CD14-positive monocyte (primary cell): ENCODE data around the gene DHPS. TPM values are rescaled to one million over a fixed set of nuclear protein-coding genes. Genes with fewer than 3 reads are reported as not detected.

Source experiments
- DNase-seq, 3 donors: peaks; one replicate each; pipeline ENCODE4 v3.0.0-alpha.2; 2011 to 2022
- H2AFZ ChIP-seq: 2 replicates; pipeline ENCODE4 v1.6.0; 2012; ENCODE audit warnings: mild to moderate bottlenecking, low read depth, low read length, inconsistent platforms; ENCODE audit not compliant: insufficient read depth, poor library complexity, severe bottlenecking
- H3K27ac ChIP-seq, 2 donors: 1 replicate in 1 of 2; 2 replicates in 1 of 2; pipeline ENCODE4 v1.5.1; 2012 to 2013; ENCODE audit warnings: low read length in 2 of 2, control low read depth in 1 of 2, inconsistent platforms in 1 of 2, low read depth in 1 of 2, mild to moderate bottlenecking in 1 of 2
- H3K27me3 ChIP-seq, 2 donors: one replicate each; pipeline versions ENCODE4 v1.6.0 to v1.6.1; 2011 to 2013; ENCODE audit warnings: low read length in 2 of 2; ENCODE audit not compliant: control insufficient read depth in 2 of 2, insufficient read depth in 2 of 2
- H3K36me3 ChIP-seq, 2 donors: replicated peaks in 1 of 2; 1 replicate in 1 of 2; 2 replicates in 1 of 2; pipeline versions ENCODE4 v1.5.1 to v1.6.1; 2012 to 2013; ENCODE audit warnings: low read length in 2 of 2, control low read depth in 1 of 2, inconsistent platforms in 1 of 2, mild to moderate bottlenecking in 1 of 2; ENCODE audit not compliant: insufficient read depth in 2 of 2, control insufficient read depth in 1 of 2
- H3K4me1 ChIP-seq, 2 donors: 1 replicate in 1 of 2; 2 replicates in 1 of 2; pipeline versions ENCODE4 v1.5.1 to v1.6.1; 2012 to 2013; ENCODE audit warnings: low read length in 2 of 2, control low read depth in 1 of 2, inconsistent platforms in 1 of 2, mild to moderate bottlenecking in 1 of 2, moderate library complexity in 1 of 2; ENCODE audit not compliant: insufficient read depth in 2 of 2, control insufficient read depth in 1 of 2
- H3K4me2 ChIP-seq: replicated peaks from 2 replicates; pipeline ENCODE3; 2012; ENCODE audit warnings: low read length, moderate library complexity, mild to moderate bottlenecking; ENCODE audit not compliant: poor library complexity, severe bottlenecking; ENCODE audit errors: extremely low read depth
- H3K4me3 ChIP-seq, 3 experiments: fragments of 200-600 bp in 1 of 3; sonication (generic) in 1 of 3; replicated peaks in 1 of 3; 1 replicate in 2 of 3; 2 replicates in 1 of 3; pipeline ENCODE4 v1.5.1; 2011 to 2013; ENCODE audit warnings: low read length in 3 of 3, mild to moderate bottlenecking in 3 of 3, control low read depth in 2 of 3, low read depth in 2 of 3, inconsistent platforms in 1 of 3, moderate library complexity in 1 of 3
- H3K79me2 ChIP-seq: 2 replicates; pipeline ENCODE4 v1.6.0; 2012; ENCODE audit warnings: mild to moderate bottlenecking, control low read depth, inconsistent platforms, low read length, moderate library complexity; ENCODE audit not compliant: insufficient read depth
- H3K9ac ChIP-seq: 2 replicates; pipeline ENCODE4 v1.6.0; 2017; ENCODE audit warnings: low read length, mild to moderate bottlenecking; ENCODE audit not compliant: insufficient read depth, poor library complexity, severe bottlenecking
- H3K9me3 ChIP-seq, 2 donors: replicated peaks in 1 of 2; 1 replicate in 1 of 2; 2 replicates in 1 of 2; pipeline versions ENCODE4 v1.5.1 to v1.6.1; 2012 to 2013; ENCODE audit warnings: low read length in 2 of 2, control low read depth in 1 of 2; ENCODE audit not compliant: control insufficient read depth in 1 of 2, insufficient read depth in 1 of 2
- H4K20me1 ChIP-seq: 2 replicates; pipeline ENCODE4 v1.6.0; 2012; ENCODE audit warnings: mild to moderate bottlenecking, low read length, control low read depth, moderate library complexity; ENCODE audit not compliant: insufficient read depth
- H3K27ac Mint-ChIP-seq, 7 donors: one replicate each; pipeline ENCODE4 v1.8.0; 2020; ENCODE audit warnings: mild to moderate bottlenecking in 7 of 7, mixed read lengths in 7 of 7, moderate library complexity in 6 of 7, inconsistent platforms in 2 of 7
- H3K27me3 Mint-ChIP-seq, 3 donors: one replicate each; pipeline ENCODE4 v1.8.0; 2021 to 2022; ENCODE audit warnings: low read depth in 3 of 3, mild to moderate bottlenecking in 3 of 3, mixed read lengths in 3 of 3, moderate library complexity in 3 of 3, inconsistent platforms in 1 of 3
- H3K36me3 Mint-ChIP-seq, 2 donors: one replicate each; pipeline ENCODE4 v1.8.0; 2020; ENCODE audit warnings: mixed read lengths in 2 of 2, inconsistent platforms in 1 of 2, mild to moderate bottlenecking in 1 of 2
- H3K4me1 Mint-ChIP-seq: one replicate; pipeline ENCODE4 v1.8.0; 2020; ENCODE audit warnings: mild to moderate bottlenecking, mixed read lengths
- H3K4me3 Mint-ChIP-seq, 2 donors: one replicate each; pipeline ENCODE4 v1.8.0; 2020; ENCODE audit warnings: mild to moderate bottlenecking in 2 of 2, mixed read lengths in 2 of 2, moderate library complexity in 1 of 2
- H3K9me3 Mint-ChIP-seq, 7 donors: one replicate each; pipeline ENCODE4 v1.8.0; 2020 to 2022; ENCODE audit warnings: mixed read lengths in 7 of 7, mild to moderate bottlenecking in 6 of 7, moderate library complexity in 6 of 7, inconsistent platforms in 2 of 7
- CTCF ChIP-seq: fragments of 200-600 bp; IDR thresholded peaks from one replicate; pipeline ENCODE4 v1.8.0; 2022; ENCODE audit warnings: antibody characterized with exemption, mild to moderate bottlenecking
- WGBS: methylation state at CpG from one replicate; pipeline ENCODE4 v1.1.5; 2013; ENCODE audit warnings: missing lambda C conversion rate; ENCODE audit not compliant: insufficient coverage; 5-methylcytosine and 5-hydroxymethylcytosine counted together
- intact Hi-C, 2 donors: fragments of 100-400 bp; cut with micrococcal nuclease; formaldehyde crosslinking; loops; one replicate each; pipeline versions ENCODE4 v1.15.0 to v1.15.1; 2023
- polyA plus RNA-seq, 3 donors: library from polyadenylated mRNA; depleted of rRNA in 1 of 3; unstranded in 2 of 3; stranded (reverse) in 1 of 3; fragments of 300-500 nt in 2 of 3; fragments of >200 nt in 1 of 3; fragmentation: Illumina TruSeq in 2 of 3; gene quantifications; 1 replicate in 2 of 3; 2 replicates in 1 of 3; pipeline ENCODE4 v1.2.3, GENCODE V29; 2012 to 2021

Gene DHPS
- polyA plus RNA-seq, 3 donors: 51.0 to 130 (median 53.4) TPM

- Histone ChIP-seq H3K27ac (peak overlapping the region in 1 of 2 donors; percentile 27), H3K9me3 (no peaks in the 10 kb centered on the region), H3K4me3 (no peak overlapping the region), H3K79me2 (peaks cover 19% of the 10 kb centered on the region), H2AFZ (no peak overlapping the region), H3K36me3 (peaks cover 60 to 79% of the 10 kb centered on the region in 2 donors), H4K20me1 (peaks cover 65% of the 10 kb centered on the region), H3K9ac (no peak overlapping the region), H3K27me3 (no peaks in the 10 kb centered on the region), H3K4me2 (no peak overlapping the region), H3K4me1 (peaks cover 5 to 15% of the 10 kb centered on the region in 2 donors)
- Mint-ChIP-seq H3K27me3 (peaks cover 0 to 2% (median 0%) of the 10 kb centered on the region in 3 donors), H3K9me3 (peaks cover 0 to 3% (median 0%) of the 10 kb centered on the region in 7 donors), H3K36me3 (peaks cover 64 to 83% of the 10 kb centered on the region in 2 donors), H3K4me1 (peaks cover 23% of the 10 kb centered on the region), H3K4me3 (no peak overlapping the region), H3K27ac (peak overlapping the region in 2 of 7 donors; percentile 13 to 17)
- no peak for TF ChIP-seq CTCF
- intact Hi-C loops: no loop called here
- WGBS: 95% methylated on average over 14 of the region's 15 CpGs
- no peak for DNase-seq
These were observed 5.7 kb downstream of the DHPS start for GRCh38 chr19:12675940-12676339.

- Mint-ChIP-seq H3K4me3 (no peak overlapping the region), H3K27me3 (no peaks in the 10 kb centered on the region), H3K4me1 (peaks cover 19% of the 10 kb centered on the region), H3K27ac (peak overlapping the region in 1 of 7 donors; percentile 64), H3K36me3 (peaks cover 64 to 83% of the 10 kb centered on the region in 2 donors), H3K9me3 (peaks cover 0 to 3% (median 0%) of the 10 kb centered on the region in 7 donors)
- Histone ChIP-seq H3K4me2 (no peak overlapping the region), H3K27ac (no peak overlapping the region), H4K20me1 (peaks cover 62% of the 10 kb centered on the region), H3K4me1 (peaks cover 6 to 14% of the 10 kb centered on the region in 2 donors), H3K9me3 (no peaks in the 10 kb centered on the region), H3K4me3 (no peak overlapping the region), H3K79me2 (peaks cover 21% of the 10 kb centered on the region), H3K27me3 (no peaks in the 10 kb centered on the region), H3K36me3 (peaks cover 60 to 79% of the 10 kb centered on the region in 2 donors), H3K9ac (no peak overlapping the region), H2AFZ (no peak overlapping the region)
- DNase-seq: no peak
- TF ChIP-seq CTCF: no peak
- intact Hi-C loops: no loop called here
- 100% methylated on average over 8 of the region's 10 CpGs for WGBS
These were observed 6.3 kb downstream of the DHPS start for GRCh38 chr19:12675399-12675798.
